ENCODE results near the gene IQSEC3.
A peak's percentile ranks its signal among the peaks of the same experiment; 100 is the strongest.

IQSEC3 gene

DNA sequence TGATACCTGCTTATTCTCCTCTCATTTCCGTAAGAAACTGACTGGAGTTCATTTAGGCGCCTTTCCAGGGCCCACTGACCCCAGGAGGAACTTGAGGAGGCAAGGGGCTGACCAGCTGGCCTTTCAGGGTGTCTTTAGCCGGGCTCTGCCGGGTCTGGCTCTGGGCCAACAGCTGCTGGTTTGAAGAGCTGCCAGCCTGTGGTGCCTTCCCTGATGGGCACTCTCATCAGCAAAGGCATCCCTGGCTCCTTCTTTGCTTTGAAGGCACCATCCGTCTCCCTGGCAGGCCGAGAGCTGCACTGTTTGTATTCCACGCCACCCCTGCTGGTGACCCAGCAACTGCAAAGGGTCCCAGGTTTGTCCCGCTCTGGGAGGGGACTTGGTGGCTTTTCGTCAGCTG, 42.0 kb downstream of the IQSEC3 start:
- TF ChIP-seq CTCF (IDR thresholded peaks at IDR 0.05; ENCODE audit: insufficient read depth, low read depth, low read length, missing control alignments), result no peak
- no peak for DNase-seq (ENCODE audit: low read depth)
- no peak overlapping the region for H3K4me3 ChIP-seq (ENCODE audit: low read depth, low read length)

DNA sequence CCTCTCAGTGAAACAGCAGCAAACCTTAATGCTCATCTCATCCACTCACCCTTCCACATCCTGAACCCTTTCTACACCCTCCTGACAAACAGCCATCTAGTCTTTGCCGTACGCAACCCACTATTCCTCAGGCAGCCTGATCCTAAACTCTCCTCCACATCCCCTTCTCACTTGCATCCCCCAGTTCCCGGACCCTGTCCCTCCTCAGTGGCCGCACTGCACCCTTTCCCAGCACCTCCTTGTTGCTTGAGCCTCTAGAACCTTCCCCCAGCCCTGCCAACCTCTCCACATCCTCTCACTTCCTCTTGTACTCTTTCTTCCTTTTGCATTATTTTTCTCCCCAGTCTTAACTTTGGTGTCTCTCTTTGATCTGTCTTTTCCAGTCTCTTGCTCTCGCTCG, 42.9 kb downstream of the IQSEC3 start:
- TF ChIP-seq CTCF (IDR thresholded peaks at IDR 0.05; ENCODE audit: insufficient read depth, low read depth, low read length, missing control alignments), result no peak
- no peak for DNase-seq (ENCODE audit: low read depth)
- no peak overlapping the region for H3K4me3 ChIP-seq (ENCODE audit: low read depth, low read length)

- TF ChIP-seq CTCF (IDR thresholded peaks at IDR 0.05; ENCODE audit: insufficient read depth, low read depth, low read length, missing control alignments), result no peak
These were observed 43.3 kb downstream of the IQSEC3 start for GRCh38 chr12:109872-110271.

DNA sequence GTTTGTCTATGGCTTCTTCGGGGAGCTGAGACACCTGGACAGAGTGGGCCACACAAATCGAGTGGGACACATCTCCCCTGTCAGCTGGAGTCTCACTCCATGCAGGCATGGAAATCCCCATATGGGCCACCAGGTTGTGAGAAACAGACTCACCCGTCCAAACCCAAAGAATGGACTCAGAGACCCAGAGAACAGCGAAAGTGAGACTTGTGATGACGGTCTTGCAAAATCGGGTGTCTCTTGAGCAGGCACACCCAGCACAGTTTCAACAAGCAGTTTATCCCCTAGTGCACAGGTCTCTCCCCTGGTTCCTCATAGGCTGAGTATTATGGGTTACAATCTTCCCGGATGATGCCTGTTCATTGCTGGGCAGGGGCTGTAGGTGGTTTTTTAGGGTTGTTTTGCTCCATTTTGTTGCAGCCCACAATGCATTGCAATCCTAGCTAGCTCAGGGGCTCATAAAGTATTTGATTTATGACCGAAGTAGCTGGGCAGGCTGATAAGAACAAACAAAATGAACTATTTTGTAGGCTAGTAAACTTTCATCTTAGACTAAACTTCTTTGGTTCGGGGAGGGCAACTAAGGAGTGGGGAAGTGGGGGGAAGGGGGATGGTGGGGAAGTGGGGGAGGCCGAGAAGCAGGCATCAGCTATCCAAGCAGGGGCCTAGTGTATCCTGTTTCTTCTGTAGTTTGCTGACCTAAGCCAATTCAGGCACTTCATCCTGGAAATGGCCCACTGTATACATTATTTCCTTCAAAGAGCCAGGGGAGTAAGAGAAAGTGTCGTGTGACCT, 45.3 kb downstream of the IQSEC3 start:
- no peak for TF ChIP-seq CTCF (IDR thresholded peaks at IDR 0.05; ENCODE audit: insufficient read depth, low read depth, low read length, missing control alignments)
- H3K4me3 ChIP-seq (ENCODE audit: low read depth, low read length), result no peak overlapping the region
- peak; percentile 76 for DNase-seq (ENCODE audit: low read depth)

More at GRCh38 chr12:109872-110271, 43.3 kb downstream of the IQSEC3 start:
- no peak for DNase-seq (ENCODE audit: low read depth)
- H3K4me3 ChIP-seq (ENCODE audit: low read depth, low read length), result no peak overlapping the region

DNA sequence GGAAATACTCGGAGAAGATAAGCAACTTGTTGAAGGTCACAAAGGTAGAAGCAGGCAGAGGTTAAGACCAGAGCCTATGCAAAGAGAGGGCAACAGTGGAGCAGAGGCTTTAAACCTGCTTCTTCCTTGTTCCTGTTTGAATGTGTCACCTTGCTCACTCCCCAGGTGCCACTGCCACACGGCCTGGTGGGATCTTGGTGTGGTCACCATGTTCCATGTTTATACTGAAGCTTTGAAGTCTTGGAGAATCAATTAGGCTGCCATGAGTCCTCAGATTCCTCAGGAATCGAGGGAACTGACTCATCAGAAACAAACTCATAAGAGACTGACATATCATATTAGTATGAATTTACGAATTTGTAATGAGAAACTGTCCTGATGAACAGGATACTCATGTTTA, 46.8 kb downstream of the IQSEC3 start:
- no peak for DNase-seq (ENCODE audit: low read depth)
- TF ChIP-seq CTCF (IDR thresholded peaks at IDR 0.05; ENCODE audit: insufficient read depth, low read depth, low read length, missing control alignments), result no peak
- H3K4me3 ChIP-seq (ENCODE audit: low read depth, low read length), result no peak overlapping the region

DNA sequence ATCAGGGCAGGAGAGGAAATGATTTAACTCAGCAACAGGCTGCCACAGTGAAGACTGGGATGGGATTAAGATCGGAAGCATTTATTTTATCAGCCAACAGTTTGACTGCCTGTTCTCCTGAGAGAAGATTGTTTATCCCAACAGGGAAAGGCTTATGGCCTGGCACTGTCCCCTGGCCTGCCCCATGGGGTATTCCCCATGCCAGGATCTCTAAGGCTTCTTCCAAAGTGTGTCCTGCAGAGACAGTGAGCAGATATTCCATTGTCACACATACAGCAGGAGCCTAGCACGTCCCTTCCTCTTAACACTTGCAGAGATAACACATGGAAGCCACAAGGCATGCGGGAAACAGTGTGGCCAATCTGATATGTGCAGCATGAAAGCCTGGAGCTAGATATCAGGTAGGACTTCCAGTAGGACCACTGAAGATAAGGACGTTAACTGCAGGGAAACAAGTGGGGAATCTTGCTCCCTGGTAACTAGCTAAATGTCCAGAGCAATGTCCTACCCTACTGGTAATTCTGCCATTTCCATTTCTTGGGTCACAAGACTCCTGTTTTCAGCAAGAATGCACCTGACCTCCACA, 48.2 kb downstream of the IQSEC3 start:
- no peak for DNase-seq (ENCODE audit: low read depth)
- no peak overlapping the region for H3K4me3 ChIP-seq (ENCODE audit: low read depth, low read length)
- no peak for TF ChIP-seq CTCF (IDR thresholded peaks at IDR 0.05; ENCODE audit: insufficient read depth, low read depth, low read length, missing control alignments)

All from GM12865 (cell line).